GM12875 (cell line): ENCODE measurements around the gene MAGI1.

Experiments
- H3K4me3 ChIP-seq: one replicate; pipeline ENCODE4 v1.5.1; 2011; ENCODE audit warnings: low read depth, low read length, control low read depth
- TF ChIP-seq, protein P1 (sequence below): IDR thresholded peaks from 2 replicates; pipeline ENCODE4 v1.5.1; 2011; ENCODE audit warnings: low read depth, mild to moderate bottlenecking, control low read depth, inconsistent platforms, low read length, moderate library complexity, borderline replicate concordance; ENCODE audit not compliant: insufficient read depth

The MAGI1 gene

DNA sequence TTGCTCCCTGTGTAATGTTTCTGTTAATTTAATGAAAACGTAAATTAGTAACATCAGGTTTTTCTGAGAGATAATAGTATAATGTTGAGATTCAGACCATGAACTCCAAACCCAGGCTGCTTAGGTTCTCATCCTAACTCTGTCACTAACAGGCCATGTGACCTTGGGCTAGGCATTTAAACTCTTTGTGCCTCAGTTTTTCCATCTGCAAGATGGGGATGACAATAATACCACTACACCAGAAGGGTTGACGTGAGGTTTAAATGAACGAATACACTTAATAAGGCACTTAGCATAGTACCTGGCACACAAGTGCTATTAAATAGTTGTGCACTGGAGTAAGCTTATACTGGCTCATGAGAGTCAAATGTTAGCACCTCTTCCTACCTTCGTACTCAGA, 370.8 kb downstream of the MAGI1 start:
- TF ChIP-seq, protein P1, sequence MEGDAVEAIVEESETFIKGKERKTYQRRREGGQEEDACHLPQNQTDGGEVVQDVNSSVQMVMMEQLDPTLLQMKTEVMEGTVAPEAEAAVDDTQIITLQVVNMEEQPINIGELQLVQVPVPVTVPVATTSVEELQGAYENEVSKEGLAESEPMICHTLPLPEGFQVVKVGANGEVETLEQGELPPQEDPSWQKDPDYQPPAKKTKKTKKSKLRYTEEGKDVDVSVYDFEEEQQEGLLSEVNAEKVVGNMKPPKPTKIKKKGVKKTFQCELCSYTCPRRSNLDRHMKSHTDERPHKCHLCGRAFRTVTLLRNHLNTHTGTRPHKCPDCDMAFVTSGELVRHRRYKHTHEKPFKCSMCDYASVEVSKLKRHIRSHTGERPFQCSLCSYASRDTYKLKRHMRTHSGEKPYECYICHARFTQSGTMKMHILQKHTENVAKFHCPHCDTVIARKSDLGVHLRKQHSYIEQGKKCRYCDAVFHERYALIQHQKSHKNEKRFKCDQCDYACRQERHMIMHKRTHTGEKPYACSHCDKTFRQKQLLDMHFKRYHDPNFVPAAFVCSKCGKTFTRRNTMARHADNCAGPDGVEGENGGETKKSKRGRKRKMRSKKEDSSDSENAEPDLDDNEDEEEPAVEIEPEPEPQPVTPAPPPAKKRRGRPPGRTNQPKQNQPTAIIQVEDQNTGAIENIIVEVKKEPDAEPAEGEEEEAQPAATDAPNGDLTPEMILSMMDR: no peak
- no peak overlapping the region for H3K4me3 ChIP-seq

DNA sequence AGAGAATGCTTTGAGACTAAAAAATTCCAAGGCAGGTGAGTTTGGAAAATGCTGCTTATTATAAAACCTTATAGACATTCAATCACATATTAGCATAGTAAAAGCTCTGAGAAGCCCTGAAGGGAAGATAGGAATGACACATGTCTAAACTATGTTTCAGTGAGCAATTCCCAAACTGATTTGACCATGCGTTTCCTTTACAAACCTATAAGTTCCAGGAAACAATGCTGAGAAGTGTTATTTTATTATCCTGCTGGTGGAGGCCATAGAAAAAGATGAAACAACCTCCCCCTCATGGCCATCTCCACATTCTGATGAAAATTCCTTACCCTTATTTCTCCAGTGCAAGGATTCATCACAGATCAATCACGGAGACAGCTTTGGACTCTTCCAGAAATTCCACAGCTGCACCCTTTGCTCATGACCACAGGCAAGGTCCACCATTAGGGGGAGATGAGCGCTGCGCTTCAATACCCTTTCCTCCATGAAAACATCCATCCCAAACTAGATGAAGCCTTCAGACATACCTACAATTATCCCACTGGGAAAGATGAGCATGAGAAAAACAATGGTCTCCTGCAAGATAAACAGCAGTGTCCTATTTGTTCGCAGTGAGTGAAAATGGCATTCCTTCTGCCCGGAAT, 372.1 kb downstream of the MAGI1 start:
- H3K4me3 ChIP-seq: no peak overlapping the region
- TF ChIP-seq, protein P1: no peak

DNA sequence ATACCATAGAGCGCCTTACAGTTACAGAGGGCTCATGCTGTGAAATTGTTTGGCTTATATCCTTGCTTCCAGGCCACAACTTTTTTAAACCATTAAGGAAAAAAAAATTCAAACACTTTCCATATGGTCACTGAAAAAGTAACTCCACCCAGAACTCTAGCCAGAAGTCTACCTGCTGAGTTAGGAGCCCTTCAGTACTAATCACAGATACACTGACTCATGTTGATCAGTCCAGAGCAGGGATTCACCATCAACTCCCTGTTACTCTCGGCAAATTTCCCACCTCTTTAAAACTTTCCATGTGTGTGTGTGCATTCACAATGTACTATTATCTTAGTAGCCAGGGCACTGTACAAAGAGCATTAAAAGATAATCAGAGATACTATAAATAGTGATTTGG, 372.8 kb downstream of the MAGI1 start:
- H3K4me3 ChIP-seq: no peak overlapping the region
- TF ChIP-seq, protein P1: no peak

DNA sequence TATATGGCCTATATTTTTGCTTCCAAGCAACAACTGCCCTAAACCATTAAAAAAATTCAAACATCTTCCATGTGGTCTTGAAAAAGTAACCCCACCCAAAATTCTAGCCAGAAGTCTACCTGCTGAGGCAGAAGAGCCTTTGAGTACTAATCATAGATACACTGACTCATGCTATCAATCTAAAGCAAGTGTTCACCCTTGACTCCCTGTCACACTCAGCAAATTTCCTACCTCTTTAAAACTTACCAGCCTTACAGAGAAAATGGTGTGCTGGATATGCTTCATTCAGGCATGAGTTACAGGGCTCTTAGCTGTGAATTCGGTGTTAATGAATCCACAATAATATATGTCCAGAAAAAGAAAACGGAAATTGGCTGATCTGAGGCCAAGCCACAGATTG, 373.8 kb downstream of the MAGI1 start:
- TF ChIP-seq, protein P1: no peak
- H3K4me3 ChIP-seq: no peak overlapping the region

DNA sequence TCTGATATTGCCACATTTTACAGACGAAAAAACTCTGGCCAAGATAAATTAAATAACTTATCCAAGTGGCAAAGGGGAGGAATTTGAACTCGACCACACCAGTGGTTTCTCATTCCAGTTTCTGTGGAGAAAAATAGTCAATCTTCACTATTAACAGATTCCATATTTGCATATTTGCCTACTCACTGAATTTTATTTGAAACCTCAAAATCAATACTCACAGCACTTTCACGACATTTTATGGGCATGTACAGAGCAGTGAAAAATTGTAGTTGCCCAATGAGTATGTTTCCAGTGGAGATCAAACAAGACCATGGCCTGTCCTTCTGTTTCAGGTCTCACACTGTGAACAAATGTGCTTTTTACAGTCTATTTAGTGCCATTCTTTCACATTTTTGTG, 374.3 kb downstream of the MAGI1 start:
- H3K4me3 ChIP-seq: no peak overlapping the region
- TF ChIP-seq, protein P1: no peak

DNA sequence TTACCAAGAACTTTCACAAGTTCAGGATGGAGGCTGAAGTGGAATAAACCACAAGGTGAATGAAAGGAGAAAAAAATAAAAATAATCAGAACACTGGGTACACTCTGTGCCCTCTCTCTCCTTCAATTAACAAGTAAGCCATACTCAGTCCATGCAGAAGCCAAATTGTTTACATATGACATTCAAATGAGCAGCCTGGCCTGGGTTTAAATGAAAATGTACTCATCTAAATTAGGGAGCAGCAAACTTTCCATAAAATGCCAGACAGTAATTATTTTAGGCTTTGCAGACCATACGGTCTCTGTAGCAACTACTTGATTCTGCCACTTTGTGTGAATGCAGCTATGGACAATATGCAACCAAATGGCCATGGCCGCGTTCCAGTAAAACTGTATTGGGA, 376.6 kb downstream of the MAGI1 start:
- no peak overlapping the region for H3K4me3 ChIP-seq
- TF ChIP-seq, protein P1: no peak

DNA sequence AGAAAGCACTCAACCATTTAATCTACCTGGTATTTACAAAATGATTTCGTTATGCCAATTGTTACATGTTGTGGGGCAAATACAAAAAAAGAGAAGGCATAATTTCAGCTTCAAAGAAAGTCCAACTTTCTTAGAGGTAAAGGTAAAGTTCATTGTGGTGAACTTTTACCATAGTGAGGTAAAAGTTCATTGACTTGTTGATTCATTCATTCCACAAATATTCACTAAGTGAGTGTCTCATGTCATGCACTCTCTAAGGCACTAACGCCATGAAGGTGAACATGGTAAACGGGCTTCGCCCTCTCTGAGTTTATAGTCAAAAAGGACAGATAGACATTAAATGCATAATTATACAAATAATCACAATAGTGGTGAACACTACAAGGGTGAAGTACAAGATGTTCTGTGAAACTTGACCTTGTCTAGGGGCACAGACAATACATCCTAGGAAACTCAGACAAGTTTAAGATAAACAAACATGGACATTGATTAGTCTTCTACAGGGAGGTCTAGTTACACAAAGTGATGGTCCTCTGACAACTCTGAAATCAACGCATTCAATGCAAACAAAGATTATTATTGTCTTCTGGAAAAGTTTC, 378.6 kb downstream of the MAGI1 start:
- TF ChIP-seq, protein P1: no peak
- H3K4me3 ChIP-seq: no peak overlapping the region
